Heart left ventricle (tissue), 13 donors: ENCODE results near the gene SETD7.

ENCODE experiments used
- CTCF ChIP-seq, 12 donors: fragments of 200-600 bp; sonication (generic) in 4 of 12; IDR thresholded peaks; one replicate each; pipeline versions ENCODE4 v1.5.0 to v1.8.0; 2018 to 2022; ENCODE audit warnings: antibody characterized with exemption in 12 of 12, mild to moderate bottlenecking in 5 of 12
- POLR2A ChIP-seq, 2 donors: fragments of 450-650 bp; IDR thresholded peaks; one replicate each; pipeline ENCODE4 v1.6.1; 2017; ENCODE audit warnings: antibody characterized with exemption in 2 of 2, mild to moderate bottlenecking in 2 of 2, moderate library complexity in 2 of 2
- donor health status: ischemic (EF 13 %, LVEDD 7.1; RV severe dilation, severe dysfunction).
- donor health status: DM: no; HTN: yes; CAD: no.
- donor health status: DM: no; HTN: no; CAD: no.
- donor health status: ischemic (EF 25% LVEDD 6.9; RV normal size, moderate dysfunction).
- donor health status: ischemic (EF 25% LVEDD 5.7; RV mildly dilated, moderate dysfunction).
- donor health status: ischemic (EF 35%, LVEDD 5.7; RV mildly dilated, moderate dysfunction).
- donor health status: nonischemic (EF 11% LVEDD 7.7; RV severe dilation, severe dysfunction).
- donor health status: DM: yes; HTN: yes; CAD: no.
- donor health status: PGD.
- donor health status: ischemic (EF 29% LVEDD 5.4; RV normal size, mild dysfunction).
- donor health status: nonischemic (EF 23%, LVEDD 6.1; RV moderate dilation, normal function).

GRCh38 chr4:139587446-139587845, 31.4 kb upstream of the SETD7 start:
- TF ChIP-seq POLR2A (IDR thresholded peaks at IDR 0.05) (no peak), CTCF (IDR thresholded peaks at IDR 0.05) (no peak)
